ENCODE data around the gene WDR90. TPM values are rescaled to one million over a fixed set of nuclear protein-coding genes. Genes with fewer than 3 reads are reported as not detected.
A peak's percentile ranks its signal among the peaks of the same experiment; 100 is the strongest.

The WDR90 gene
- total and polyA plus RNA-seq, 2 of the 13 experiments (the other 11 are each of a cell fraction or from before 2014, with no cell fraction given): 14.9 to 28.9 TPM

DNA sequence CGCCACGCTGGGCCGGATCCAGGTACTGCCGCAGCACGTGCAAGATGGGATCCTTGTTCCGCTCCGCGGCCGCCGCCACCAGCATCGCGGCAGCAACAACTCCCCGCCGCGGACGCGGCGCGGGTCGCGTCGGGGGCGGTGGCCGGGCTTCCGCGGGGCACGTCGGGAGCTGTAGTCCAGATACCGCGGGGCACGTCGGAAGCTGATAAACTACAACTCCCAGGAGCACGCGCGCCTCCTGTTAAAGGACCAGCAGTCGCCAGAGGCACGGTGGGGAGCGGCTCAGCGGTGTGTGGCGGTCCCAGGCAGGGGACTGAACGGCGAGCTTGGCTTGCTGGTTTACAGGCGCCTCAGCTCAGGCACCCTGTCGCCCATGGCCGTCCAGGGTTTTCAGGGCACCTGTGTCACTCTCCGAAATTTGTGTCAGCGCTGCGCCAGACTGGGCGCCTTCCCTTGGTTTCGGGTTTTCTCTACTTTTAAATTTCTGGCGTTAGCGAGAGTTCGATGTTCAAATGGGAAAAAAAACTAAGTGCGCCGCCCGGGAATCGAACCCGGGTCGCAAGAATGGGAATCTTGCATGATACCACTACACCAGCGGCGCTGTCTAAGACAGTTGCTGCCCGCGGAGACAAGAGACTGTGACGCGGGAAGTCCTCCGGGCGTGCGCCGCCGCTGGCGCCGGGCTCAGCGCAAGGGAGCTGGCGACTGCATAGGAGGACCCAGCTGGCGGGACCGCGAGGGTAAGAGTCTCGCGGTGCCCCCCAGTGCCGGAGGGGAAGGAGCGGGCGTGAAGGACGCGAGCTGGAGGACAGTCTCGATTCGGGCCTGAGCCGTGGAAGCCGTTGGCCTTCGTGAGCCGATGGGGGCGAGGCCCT lies 12.7 kb upstream of the WDR90 start, which contains the start of gene METTL26 (continued):
- TF ChIP-seq, protein P1, sequence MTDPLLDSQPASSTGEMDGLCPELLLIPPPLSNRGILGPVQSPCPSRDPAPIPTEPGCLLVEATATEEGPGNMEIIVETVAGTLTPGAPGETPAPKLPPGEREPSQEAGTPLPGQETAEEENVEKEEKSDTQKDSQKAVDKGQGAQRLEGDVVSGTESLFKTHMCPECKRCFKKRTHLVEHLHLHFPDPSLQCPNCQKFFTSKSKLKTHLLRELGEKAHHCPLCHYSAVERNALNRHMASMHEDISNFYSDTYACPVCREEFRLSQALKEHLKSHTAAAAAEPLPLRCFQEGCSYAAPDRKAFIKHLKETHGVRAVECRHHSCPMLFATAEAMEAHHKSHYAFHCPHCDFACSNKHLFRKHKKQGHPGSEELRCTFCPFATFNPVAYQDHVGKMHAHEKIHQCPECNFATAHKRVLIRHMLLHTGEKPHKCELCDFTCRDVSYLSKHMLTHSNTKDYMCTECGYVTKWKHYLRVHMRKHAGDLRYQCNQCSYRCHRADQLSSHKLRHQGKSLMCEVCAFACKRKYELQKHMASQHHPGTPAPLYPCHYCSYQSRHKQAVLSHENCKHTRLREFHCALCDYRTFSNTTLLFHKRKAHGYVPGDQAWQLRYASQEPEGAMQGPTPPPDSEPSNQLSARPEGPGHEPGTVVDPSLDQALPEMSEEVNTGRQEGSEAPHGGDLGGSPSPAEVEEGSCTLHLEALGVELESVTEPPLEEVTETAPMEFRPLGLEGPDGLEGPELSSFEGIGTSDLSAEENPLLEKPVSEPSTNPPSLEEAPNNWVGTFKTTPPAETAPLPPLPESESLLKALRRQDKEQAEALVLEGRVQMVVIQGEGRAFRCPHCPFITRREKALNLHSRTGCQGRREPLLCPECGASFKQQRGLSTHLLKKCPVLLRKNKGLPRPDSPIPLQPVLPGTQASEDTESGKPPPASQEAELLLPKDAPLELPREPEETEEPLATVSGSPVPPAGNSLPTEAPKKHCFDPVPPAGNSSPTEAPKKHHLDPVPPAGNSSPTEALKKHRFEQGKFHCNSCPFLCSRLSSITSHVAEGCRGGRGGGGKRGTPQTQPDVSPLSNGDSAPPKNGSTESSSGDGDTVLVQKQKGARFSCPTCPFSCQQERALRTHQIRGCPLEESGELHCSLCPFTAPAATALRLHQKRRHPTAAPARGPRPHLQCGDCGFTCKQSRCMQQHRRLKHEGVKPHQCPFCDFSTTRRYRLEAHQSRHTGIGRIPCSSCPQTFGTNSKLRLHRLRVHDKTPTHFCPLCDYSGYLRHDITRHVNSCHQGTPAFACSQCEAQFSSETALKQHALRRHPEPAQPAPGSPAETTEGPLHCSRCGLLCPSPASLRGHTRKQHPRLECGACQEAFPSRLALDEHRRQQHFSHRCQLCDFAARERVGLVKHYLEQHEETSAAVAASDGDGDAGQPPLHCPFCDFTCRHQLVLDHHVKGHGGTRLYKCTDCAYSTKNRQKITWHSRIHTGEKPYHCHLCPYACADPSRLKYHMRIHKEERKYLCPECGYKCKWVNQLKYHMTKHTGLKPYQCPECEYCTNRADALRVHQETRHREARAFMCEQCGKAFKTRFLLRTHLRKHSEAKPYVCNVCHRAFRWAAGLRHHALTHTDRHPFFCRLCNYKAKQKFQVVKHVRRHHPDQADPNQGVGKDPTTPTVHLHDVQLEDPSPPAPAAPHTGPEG (CRISPR knock-in tag; IDR thresholded peaks at IDR 0.05): peak; percentile 3; the same call in 1 of the 2 replicates
- TF ChIP-seq, protein P2, sequence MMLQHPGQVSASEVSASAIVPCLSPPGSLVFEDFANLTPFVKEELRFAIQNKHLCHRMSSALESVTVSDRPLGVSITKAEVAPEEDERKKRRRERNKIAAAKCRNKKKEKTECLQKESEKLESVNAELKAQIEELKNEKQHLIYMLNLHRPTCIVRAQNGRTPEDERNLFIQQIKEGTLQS (CRISPR knock-in tag; IDR thresholded peaks at IDR 0.05): 0 out of 2 replicates have a peak, but pooled peaks have one; percentile 13
- no peak for TF ChIP-seq ZNF660 (CRISPR knock-in tag; IDR thresholded peaks at IDR 0.05; ENCODE audit: borderline replicate concordance, low read depth)
- no peak for TF ChIP-seq ARNTL (CRISPR knock-in tag; IDR thresholded peaks at IDR 0.05)
- TF ChIP-seq, protein P3, sequence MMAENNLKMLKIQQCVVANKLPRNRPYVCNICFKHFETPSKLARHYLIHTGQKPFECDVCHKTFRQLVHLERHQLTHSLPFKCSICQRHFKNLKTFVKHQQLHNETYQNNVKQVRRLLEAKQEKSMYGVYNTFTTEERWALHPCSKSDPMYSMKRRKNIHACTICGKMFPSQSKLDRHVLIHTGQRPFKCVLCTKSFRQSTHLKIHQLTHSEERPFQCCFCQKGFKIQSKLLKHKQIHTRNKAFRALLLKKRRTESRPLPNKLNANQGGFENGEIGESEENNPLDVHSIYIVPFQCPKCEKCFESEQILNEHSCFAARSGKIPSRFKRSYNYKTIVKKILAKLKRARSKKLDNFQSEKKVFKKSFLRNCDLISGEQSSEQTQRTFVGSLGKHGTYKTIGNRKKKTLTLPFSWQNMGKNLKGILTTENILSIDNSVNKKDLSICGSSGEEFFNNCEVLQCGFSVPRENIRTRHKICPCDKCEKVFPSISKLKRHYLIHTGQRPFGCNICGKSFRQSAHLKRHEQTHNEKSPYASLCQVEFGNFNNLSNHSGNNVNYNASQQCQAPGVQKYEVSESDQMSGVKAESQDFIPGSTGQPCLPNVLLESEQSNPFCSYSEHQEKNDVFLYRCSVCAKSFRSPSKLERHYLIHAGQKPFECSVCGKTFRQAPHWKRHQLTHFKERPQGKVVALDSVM (CRISPR knock-in tag; IDR thresholded peaks at IDR 0.05): peak; percentile 36; the same call in 1 of the 2 replicates
- peak; percentile 69 for TF ChIP-seq TAF1 (CRISPR knock-in tag; IDR thresholded peaks at IDR 0.05)
- TF ChIP-seq, protein P4, sequence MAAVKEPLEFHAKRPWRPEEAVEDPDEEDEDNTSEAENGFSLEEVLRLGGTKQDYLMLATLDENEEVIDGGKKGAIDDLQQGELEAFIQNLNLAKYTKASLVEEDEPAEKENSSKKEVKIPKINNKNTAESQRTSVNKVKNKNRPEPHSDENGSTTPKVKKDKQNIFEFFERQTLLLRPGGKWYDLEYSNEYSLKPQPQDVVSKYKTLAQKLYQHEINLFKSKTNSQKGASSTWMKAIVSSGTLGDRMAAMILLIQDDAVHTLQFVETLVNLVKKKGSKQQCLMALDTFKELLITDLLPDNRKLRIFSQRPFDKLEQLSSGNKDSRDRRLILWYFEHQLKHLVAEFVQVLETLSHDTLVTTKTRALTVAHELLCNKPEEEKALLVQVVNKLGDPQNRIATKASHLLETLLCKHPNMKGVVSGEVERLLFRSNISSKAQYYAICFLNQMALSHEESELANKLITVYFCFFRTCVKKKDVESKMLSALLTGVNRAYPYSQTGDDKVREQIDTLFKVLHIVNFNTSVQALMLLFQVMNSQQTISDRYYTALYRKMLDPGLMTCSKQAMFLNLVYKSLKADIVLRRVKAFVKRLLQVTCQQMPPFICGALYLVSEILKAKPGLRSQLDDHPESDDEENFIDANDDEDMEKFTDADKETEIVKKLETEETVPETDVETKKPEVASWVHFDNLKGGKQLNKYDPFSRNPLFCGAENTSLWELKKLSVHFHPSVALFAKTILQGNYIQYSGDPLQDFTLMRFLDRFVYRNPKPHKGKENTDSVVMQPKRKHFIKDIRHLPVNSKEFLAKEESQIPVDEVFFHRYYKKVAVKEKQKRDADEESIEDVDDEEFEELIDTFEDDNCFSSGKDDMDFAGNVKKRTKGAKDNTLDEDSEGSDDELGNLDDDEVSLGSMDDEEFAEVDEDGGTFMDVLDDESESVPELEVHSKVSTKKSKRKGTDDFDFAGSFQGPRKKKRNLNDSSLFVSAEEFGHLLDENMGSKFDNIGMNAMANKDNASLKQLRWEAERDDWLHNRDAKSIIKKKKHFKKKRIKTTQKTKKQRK (IDR thresholded peaks at IDR 0.05; ENCODE audit: low read length): no peak
- no peak for TF ChIP-seq MED13 (CRISPR knock-in tag; IDR thresholded peaks at IDR 0.05)
- no peak for TF ChIP-seq ARNT (IDR thresholded peaks at IDR 0.05)
- TF ChIP-seq KAT2B (IDR thresholded peaks at IDR 0.05; ENCODE audit: borderline replicate concordance, low read depth, low read length): no peak
- TF ChIP-seq, protein P5, sequence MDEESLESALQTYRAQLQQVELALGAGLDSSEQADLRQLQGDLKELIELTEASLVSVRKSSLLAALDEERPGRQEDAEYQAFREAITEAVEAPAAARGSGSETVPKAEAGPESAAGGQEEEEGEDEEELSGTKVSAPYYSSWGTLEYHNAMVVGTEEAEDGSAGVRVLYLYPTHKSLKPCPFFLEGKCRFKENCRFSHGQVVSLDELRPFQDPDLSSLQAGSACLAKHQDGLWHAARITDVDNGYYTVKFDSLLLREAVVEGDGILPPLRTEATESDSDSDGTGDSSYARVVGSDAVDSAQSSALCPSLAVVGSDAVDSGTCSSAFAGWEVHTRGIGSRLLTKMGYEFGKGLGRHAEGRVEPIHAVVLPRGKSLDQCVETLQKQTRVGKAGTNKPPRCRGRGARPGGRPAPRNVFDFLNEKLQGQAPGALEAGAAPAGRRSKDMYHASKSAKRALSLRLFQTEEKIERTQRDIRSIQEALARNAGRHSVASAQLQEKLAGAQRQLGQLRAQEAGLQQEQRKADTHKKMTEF (CRISPR knock-in tag; IDR thresholded peaks at IDR 0.05): peak; percentile 73
- TF ChIP-seq ZKSCAN1 (IDR thresholded peaks at IDR 0.05; ENCODE audit: low read length): no peak
- TF ChIP-seq, protein P6, sequence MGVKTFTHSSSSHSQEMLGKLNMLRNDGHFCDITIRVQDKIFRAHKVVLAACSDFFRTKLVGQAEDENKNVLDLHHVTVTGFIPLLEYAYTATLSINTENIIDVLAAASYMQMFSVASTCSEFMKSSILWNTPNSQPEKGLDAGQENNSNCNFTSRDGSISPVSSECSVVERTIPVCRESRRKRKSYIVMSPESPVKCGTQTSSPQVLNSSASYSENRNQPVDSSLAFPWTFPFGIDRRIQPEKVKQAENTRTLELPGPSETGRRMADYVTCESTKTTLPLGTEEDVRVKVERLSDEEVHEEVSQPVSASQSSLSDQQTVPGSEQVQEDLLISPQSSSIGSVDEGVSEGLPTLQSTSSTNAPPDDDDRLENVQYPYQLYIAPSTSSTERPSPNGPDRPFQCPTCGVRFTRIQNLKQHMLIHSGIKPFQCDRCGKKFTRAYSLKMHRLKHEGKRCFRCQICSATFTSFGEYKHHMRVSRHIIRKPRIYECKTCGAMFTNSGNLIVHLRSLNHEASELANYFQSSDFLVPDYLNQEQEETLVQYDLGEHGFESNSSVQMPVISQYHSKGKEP (CRISPR knock-in tag; IDR thresholded peaks at IDR 0.05): no peak
